Measurements from ENCODE around the gene HEATR9. TPM values are rescaled to one million over a fixed set of nuclear protein-coding genes. Genes with fewer than 3 reads are reported as not detected.

HEATR9 gene
- total RNA-seq, 2 experiments from 2014 or later: 0.38 to 0.70 TPM

DNA sequence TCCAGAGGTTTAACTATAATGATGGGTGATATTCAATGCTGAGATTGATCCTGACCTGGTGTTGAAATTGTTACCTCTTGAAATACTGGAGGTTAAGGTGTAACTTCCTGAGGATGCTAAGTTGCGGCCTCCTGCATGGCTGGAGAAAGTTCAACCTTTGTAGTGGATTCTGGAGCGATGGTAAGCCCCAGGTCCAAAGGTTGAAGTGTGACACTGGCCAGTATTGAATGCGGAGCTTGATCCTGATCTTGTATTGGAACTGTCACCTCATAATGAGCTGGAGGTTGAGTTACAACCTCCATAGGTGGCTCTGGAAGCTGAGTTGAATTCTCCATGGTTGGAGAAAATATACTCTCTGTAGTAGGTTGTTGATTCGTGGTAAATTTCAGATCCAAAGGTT is 44.9 kb upstream of the HEATR9 start:
- intact Hi-C loops (cut with micrococcal nuclease): no loop called here
- no peaks in the 10 kb centered on the region for H3K9me3 Mint-ChIP-seq
- H3K4me3 Mint-ChIP-seq: no peak overlapping the region
- H3K36me3 Mint-ChIP-seq (ENCODE audit: low read depth): peaks cover 5% of the 10 kb centered on the region
- CTCF ChIA-PET: interaction anchor here (1.1 to 1.5 kb wide), 3 partner anchors 12 to 64 kb away, joined by 3 to 5 read pairs (median 4); no protein-coding TSS in a partner anchor
- H3K27me3 Mint-ChIP-seq: no peaks in the 10 kb centered on the region
- no peak overlapping the region for H3K27ac Mint-ChIP-seq
- TF ChIP-seq, protein P1, sequence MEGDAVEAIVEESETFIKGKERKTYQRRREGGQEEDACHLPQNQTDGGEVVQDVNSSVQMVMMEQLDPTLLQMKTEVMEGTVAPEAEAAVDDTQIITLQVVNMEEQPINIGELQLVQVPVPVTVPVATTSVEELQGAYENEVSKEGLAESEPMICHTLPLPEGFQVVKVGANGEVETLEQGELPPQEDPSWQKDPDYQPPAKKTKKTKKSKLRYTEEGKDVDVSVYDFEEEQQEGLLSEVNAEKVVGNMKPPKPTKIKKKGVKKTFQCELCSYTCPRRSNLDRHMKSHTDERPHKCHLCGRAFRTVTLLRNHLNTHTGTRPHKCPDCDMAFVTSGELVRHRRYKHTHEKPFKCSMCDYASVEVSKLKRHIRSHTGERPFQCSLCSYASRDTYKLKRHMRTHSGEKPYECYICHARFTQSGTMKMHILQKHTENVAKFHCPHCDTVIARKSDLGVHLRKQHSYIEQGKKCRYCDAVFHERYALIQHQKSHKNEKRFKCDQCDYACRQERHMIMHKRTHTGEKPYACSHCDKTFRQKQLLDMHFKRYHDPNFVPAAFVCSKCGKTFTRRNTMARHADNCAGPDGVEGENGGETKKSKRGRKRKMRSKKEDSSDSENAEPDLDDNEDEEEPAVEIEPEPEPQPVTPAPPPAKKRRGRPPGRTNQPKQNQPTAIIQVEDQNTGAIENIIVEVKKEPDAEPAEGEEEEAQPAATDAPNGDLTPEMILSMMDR (IDR thresholded peaks at IDR 0.05): no peak
- ATAC-seq (no peak), DNase-seq (no peak)
- H3K4me1 Mint-ChIP-seq (ENCODE audit: low read depth): peaks cover 36% of the 10 kb centered on the region
- POLR2A ChIA-PET: interaction anchor here (0.6 to 1.3 kb wide), 7 partner anchors 11 to 132 kb away, joined by 3 to 4 read pairs (median 3); partner anchors contain the start of gene TAF15

DNA sequence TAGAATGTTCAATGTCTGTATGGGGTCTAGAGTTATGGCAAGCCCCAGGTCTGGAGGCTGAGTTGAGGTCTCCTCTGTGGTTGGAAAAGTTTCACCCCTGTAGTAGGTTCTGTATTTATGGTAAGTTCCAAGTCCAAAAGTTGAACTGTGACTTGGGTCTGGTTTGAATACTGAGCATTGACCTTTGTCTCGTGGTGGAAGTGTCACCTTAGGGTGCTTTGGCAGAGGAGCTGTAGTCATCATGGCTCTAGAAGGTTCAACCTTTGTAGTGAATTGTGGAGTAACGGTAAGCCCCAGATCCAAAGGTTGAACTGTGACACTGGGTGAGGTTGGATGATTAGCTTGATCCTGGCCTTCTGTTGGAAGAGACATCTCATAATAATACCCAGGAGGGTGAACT is 44.3 kb upstream of the HEATR9 start:
- intact Hi-C loops (cut with micrococcal nuclease): no loop called here
- peaks cover 5% of the 10 kb centered on the region for H3K36me3 Mint-ChIP-seq (ENCODE audit: low read depth)
- DNase-seq (peak; percentile 34), ATAC-seq (peak; percentile 77)
- TF ChIP-seq, protein P1 (IDR thresholded peaks at IDR 0.05): no peak
- no peak overlapping the region for H3K27ac Mint-ChIP-seq
- ChIA-PET POLR2A (interaction anchor here (0.7 to 1.7 kb wide), 3 partner anchors 10 to 103 kb away, joined by 3 to 5 read pairs (median 4); partner anchors contain the start of genes CCL5 and TAF15), CTCF (interaction anchor here (1.1 to 1.5 kb wide), 2 partner anchors 11 to 64 kb away, joined by 4 to 5 read pairs; no protein-coding TSS in a partner anchor)
- H3K4me1 Mint-ChIP-seq (ENCODE audit: low read depth): peaks cover 35% of the 10 kb centered on the region
- no peaks in the 10 kb centered on the region for H3K9me3 Mint-ChIP-seq
- no peaks in the 10 kb centered on the region for H3K27me3 Mint-ChIP-seq
- H3K4me3 Mint-ChIP-seq: no peak overlapping the region

DNA sequence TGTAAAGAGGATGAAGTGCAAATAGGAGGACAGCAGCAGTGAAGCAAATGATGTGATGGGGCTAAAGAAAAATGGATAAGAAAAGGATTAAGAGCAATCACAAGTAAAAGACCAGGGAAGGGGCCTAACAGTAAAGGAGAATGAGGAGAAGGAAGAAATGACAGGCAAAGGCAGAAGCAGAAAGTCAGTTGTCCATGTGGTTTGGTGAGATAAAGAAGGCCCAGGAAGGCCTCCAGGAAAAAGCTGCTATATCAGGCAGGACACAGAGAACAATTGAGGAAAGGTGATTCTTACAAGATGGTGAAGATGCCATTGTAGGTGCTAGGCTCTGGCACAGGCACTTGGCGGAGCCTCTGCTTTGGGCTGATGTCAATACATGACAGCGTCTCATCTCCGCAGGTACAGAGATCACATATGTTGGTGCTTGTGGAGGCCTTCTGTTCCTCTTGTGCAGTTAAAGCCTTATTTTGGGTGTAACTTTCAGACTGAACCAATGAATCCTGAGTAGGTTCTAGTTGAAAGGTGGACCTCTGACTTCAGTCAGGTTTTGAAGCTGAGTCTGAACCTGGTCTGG is 43.7 kb upstream of the HEATR9 start:
- no peak overlapping the region for H3K27ac Mint-ChIP-seq
- no peak overlapping the region for H3K4me3 Mint-ChIP-seq
- no peaks in the 10 kb centered on the region for H3K9me3 Mint-ChIP-seq
- no peak for ATAC-seq
- H3K4me1 Mint-ChIP-seq (ENCODE audit: low read depth): peaks cover 35% of the 10 kb centered on the region
- H3K36me3 Mint-ChIP-seq (ENCODE audit: low read depth): peaks cover 5% of the 10 kb centered on the region
- CTCF ChIA-PET: interaction anchor here (1.1 to 3.4 kb wide), 4 partner anchors 11 to 236 kb away, joined by 4 to 10 read pairs (median 6); no protein-coding TSS in a partner anchor
- no peak for DNase-seq
- no peaks in the 10 kb centered on the region for H3K27me3 Mint-ChIP-seq
- intact Hi-C loops (cut with micrococcal nuclease): no loop called here
- TF ChIP-seq, protein P1 (IDR thresholded peaks at IDR 0.05): no peak
- POLR2A ChIA-PET: interaction anchor here (1.1 to 1.7 kb wide), 3 partner anchors 9 to 37 kb away, joined by 3 to 5 read pairs (median 3); partner anchors contain the start of gene CCL5

DNA sequence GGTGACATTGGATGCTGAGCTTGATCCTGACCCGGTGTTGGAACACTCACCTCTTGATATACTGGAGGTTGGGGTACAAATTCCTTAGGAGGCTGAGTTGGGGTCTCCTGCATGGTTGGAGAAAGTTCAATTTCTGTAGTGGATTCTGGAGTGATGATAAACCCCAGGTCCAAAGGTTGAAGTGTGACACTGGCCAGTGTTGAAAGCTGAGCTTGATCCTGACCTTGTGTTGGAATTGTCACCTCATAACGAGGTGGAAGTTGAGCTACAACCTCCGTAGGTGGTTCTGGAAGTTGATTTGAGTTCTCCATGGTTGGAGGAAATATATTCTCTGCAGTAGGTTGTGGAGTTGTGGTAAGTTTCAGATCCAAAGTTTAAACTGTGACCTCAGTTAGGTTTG is 40.7 kb upstream of the HEATR9 start:
- Mint-ChIP-seq H3K27ac (no peak overlapping the region), H3K4me1 (ENCODE audit: low read depth) (peaks cover 26% of the 10 kb centered on the region), H3K9me3 (no peaks in the 10 kb centered on the region), H3K27me3 (no peaks in the 10 kb centered on the region), H3K36me3 (ENCODE audit: low read depth) (peaks cover 5% of the 10 kb centered on the region), H3K4me3 (no peak overlapping the region)
- TF ChIP-seq, protein P1 (IDR thresholded peaks at IDR 0.05): no peak
- intact Hi-C loops (cut with micrococcal nuclease): no loop called here
- DNase-seq: no peak
- ChIA-PET CTCF (interaction anchor here (1.2 to 3.4 kb wide), 2 partner anchors 40 to 239 kb away, joined by 3 to 8 read pairs; no protein-coding TSS in a partner anchor), POLR2A (interaction anchor here (0.9 to 1.7 kb wide), 3 partner anchors 10 to 31 kb away, joined by 3 to 4 read pairs (median 3); no protein-coding TSS in a partner anchor)
- no peak for ATAC-seq

DNA sequence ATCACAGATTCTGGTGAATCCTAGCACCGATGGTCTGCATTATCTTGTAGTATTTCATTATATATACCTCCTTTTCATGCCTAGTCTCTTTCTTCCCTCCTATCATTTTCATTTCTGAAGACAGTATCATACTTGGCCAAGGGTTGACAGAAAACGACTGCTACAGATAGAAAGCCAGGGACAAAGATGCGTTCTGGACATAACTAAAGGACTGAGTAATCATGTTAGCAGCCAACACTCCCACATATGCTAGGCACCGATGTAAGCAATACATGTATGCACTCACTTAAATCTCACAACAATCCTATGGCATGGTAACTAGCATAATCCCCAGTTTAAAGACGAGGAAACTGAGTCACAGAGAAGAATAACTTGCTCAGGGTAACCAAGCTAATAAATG is 39.0 kb upstream of the HEATR9 start:
- DNase-seq (no peak), ATAC-seq (no peak)
- Mint-ChIP-seq H3K36me3 (ENCODE audit: low read depth) (peaks cover 2% of the 10 kb centered on the region), H3K9me3 (no peaks in the 10 kb centered on the region), H3K27me3 (no peaks in the 10 kb centered on the region), H3K27ac (no peak overlapping the region), H3K4me3 (no peak overlapping the region), H3K4me1 (ENCODE audit: low read depth) (peaks cover 21% of the 10 kb centered on the region)
- ChIA-PET POLR2A (no interaction called here), CTCF (interaction anchor here (0.6 to 1.5 kb wide), 6 partner anchors 8 to 316 kb away, joined by 3 to 4 read pairs (median 3); no protein-coding TSS in a partner anchor)
- intact Hi-C loops (cut with micrococcal nuclease): no loop called here
- TF ChIP-seq, protein P1 (IDR thresholded peaks at IDR 0.05): no peak

Measured in activated CD8-positive, alpha-beta T cell treated with anti-CD3 and anti-CD28 coated beads for 36 hours (primary cell).